Thyroid gland (tissue), 4 donors: ENCODE data around the gene CCDC88C.

ENCODE experiments used
- CTCF ChIP-seq, 6 experiments: fragments of 200-600 bp in 3 of 6; fragments of 450-650 bp in 3 of 6; sonication (generic) in 3 of 6; IDR thresholded peaks; one replicate each; pipeline ENCODE4 v1.5.1; 2016 to 2019; ENCODE audit warnings: antibody characterized with exemption in 6 of 6, mild to moderate bottlenecking in 2 of 6, inconsistent platforms in 1 of 6, moderate library complexity in 1 of 6
- POLR2A ChIP-seq, 2 donors: fragments of 450-650 bp; IDR thresholded peaks; one replicate each; pipeline ENCODE4 v1.6.1; 2017; ENCODE audit warnings: antibody characterized with exemption in 2 of 2, mild to moderate bottlenecking in 2 of 2, moderate library complexity in 1 of 2

GRCh38 chr14:91305650-91306431 lies 111.8 kb downstream of the CCDC88C start:
- TF ChIP-seq CTCF (IDR thresholded peaks at IDR 0.05) (no peak), POLR2A (IDR thresholded peaks at IDR 0.05) (no peak)
